Left kidney (tissue), 2 donors: ENCODE data around the gene LSM3. TPM values are rescaled to one million over a fixed set of nuclear protein-coding genes. Genes with fewer than 3 reads are reported as not detected.

Experiments
- DNase-seq: peaks from one replicate; pipeline ENCODE4 v3.0.0-alpha.2; 2013
- polyA plus RNA-seq: library from polyadenylated mRNA; unstranded; fragments of 120-200 nt; gene quantifications from one replicate; pipeline ENCODE4 v1.2.1, GENCODE V29; 2013; ENCODE audit not compliant: insufficient read length

LSM3 gene
- polyA plus RNA-seq, 1 donor: 16.4 TPM

GRCh38 chr3:14156843-14157561 lies 21.6 kb upstream of the LSM3 start:
- DNase-seq: no peak

GRCh38 chr3:14157951-14158350 lies 20.7 kb upstream of the LSM3 start:
- DNase-seq: no peak

- DNase-seq: no peak
Measured at GRCh38 chr3:14158370-14158769, 20.2 kb upstream of the LSM3 start.

- DNase-seq: no peak
Measured at GRCh38 chr3:14159426-14159825, 19.2 kb upstream of the LSM3 start.

- DNase-seq: no peak
Measured at GRCh38 chr3:14161282-14161681, 17.3 kb upstream of the LSM3 start.

- DNase-seq: no peak
Measured at GRCh38 chr3:14162178-14162577, 16.4 kb upstream of the LSM3 start.

GRCh38 chr3:14166877-14167603 lies 11.6 kb upstream of the LSM3 start:
- no peak for DNase-seq

GRCh38 chr3:14169435-14169834 lies 9.2 kb upstream of the LSM3 start:
- DNase-seq: no peak

- no peak for DNase-seq
Measured at GRCh38 chr3:14169871-14170270, 8.7 kb upstream of the LSM3 start.

- DNase-seq: no peak
Measured at GRCh38 chr3:14170531-14171159, 8.0 kb upstream of the LSM3 start.

- no peak for DNase-seq
Measured at GRCh38 chr3:14172496-14172895, 6.1 kb upstream of the LSM3 start.

- no peak for DNase-seq
Measured at GRCh38 chr3:14174483-14174882, 4.1 kb upstream of the LSM3 start.

GRCh38 chr3:14175383-14176037 lies 3.1 kb upstream of the LSM3 start:
- DNase-seq: no peak

- DNase-seq: peak; percentile 31
Measured at GRCh38 chr3:14177580-14178246, 904 bp upstream of the LSM3 start.

GRCh38 chr3:14179114-14179465 lies 473 bp downstream of the LSM3 start:
- no peak for DNase-seq

GRCh38 chr3:14179795-14180194 lies 1.2 kb downstream of the LSM3 start:
- DNase-seq: no peak

GRCh38 chr3:14181253-14181652 lies 2.6 kb downstream of the LSM3 start:
- no peak for DNase-seq

- DNase-seq: no peak
Measured at GRCh38 chr3:14183015-14183577, 4.5 kb downstream of the LSM3 start.

- no peak for DNase-seq
Measured at GRCh38 chr3:14186854-14187458, 8.3 kb downstream of the LSM3 start.

- no peak for DNase-seq
Measured at GRCh38 chr3:14188041-14188754, 9.6 kb downstream of the LSM3 start.

- no peak for DNase-seq
Measured at GRCh38 chr3:14194865-14195264, 16.2 kb downstream of the LSM3 start.
